PFSK-1 (cell line): ENCODE data around the gene UNC45A.

Source experiments
- FOXP2 ChIP-seq: optimal IDR thresholded peaks from 2 replicates; pipeline ENCODE3; 2011; ENCODE audit warnings: borderline replicate concordance, control low read depth, inconsistent platforms; ENCODE audit not compliant: insufficient read depth; ENCODE audit errors: extremely low read length, extremely low read depth
- POLR2AphosphoS5 ChIP-seq: IDR thresholded peaks from 2 replicates; pipeline ENCODE4 v1.6.1; 2012; ENCODE audit warnings: low read depth, mild to moderate bottlenecking, control low read depth, low read length, moderate library complexity
- REST ChIP-seq, 2 experiments: IDR thresholded peaks; 2 replicates each; pipeline versions ENCODE4 v1.6.1 to v1.8.0; 2011 to 2012; ENCODE audit warnings: low read depth in 2 of 2, low read length in 2 of 2, control low read depth in 1 of 2, inconsistent platforms in 1 of 2, mild to moderate bottlenecking in 1 of 2, moderate library complexity in 1 of 2; ENCODE audit not compliant: insufficient read depth in 1 of 2
- SIN3A ChIP-seq: IDR thresholded peaks from 2 replicates; pipeline ENCODE4 v1.6.1; 2012; ENCODE audit warnings: mild to moderate bottlenecking, low read length, moderate library complexity, borderline replicate concordance; ENCODE audit not compliant: insufficient read depth
- TAF1 ChIP-seq: IDR thresholded peaks from 2 replicates; pipeline ENCODE4 v1.6.1; 2012; ENCODE audit warnings: low read length, control low read depth, borderline replicate concordance; ENCODE audit not compliant: insufficient read depth

DNA sequence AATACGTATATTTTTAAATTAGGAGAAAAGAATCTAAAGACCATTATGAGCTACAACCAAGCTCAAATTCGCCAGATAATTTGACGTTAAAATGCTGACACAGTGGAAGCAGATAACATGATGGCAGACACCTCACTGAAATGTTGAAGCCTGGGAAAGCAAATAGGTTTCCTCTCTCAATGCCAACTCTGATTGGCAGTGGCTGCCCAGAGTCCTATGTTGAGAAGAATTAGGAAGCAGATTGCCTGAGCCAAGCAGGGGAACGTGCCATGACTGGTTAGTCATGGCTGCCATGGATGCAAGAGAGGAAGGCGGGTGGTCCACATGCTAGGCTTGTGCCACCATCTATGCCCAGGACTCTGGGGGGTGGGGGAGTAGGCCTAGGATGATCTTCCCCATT lies 3.2 kb downstream of the UNC45A start:
- no peak for TF ChIP-seq REST (IDR thresholded peaks at IDR 0.05; ENCODE audit: insufficient read depth in 1 of 2, low read depth in 2 of 2, low read length in 2 of 2)
- TF ChIP-seq POLR2AphosphoS5: no peak
- no peak for TF ChIP-seq TAF1
- TF ChIP-seq FOXP2: no peak
- TF ChIP-seq SIN3A: no peak
